Activated CD8-positive, alpha-beta T cell treated with anti-CD3 and anti-CD28 coated beads for 36 hours (primary cell): ENCODE results near the gene ZNF672. TPM values are rescaled to one million over a fixed set of nuclear protein-coding genes. Genes with fewer than 3 reads are reported as not detected.
"Not testable (repeated sequence)": the region's sequence is repeated elsewhere in the genome, so short reads cannot be mapped to it uniquely, and the experiment has no call there.

ENCODE experiments used
- ATAC-seq: fragments of 200-7000 bp; cut with Tn5 transposase; one replicate; pipeline ENCODE4 v1.10.0; 2021; ENCODE audit warnings: mild to moderate bottlenecking, moderate library complexity
- CTCF ChIA-PET: fragments of 350-600 bp; sonication (Branson Sonifier 250); formaldehyde crosslinking; loops from one replicate; lab custom pipeline; 2021; ENCODE audit warnings: antibody characterized with exemption; lab: Charles Lee
- POLR2A ChIA-PET: fragments of 350-600 bp; sonication (Branson Sonifier 250); formaldehyde crosslinking; loops from one replicate; lab custom pipeline; 2021; ENCODE audit warnings: antibody characterized with exemption; lab: Charles Lee
- DNase-seq: peaks from one replicate; pipeline ENCODE4 v3.0.0-alpha.2; 2020
- H3K27ac Mint-ChIP-seq: one replicate; pipeline ENCODE4 v1.8.0; 2021; ENCODE audit warnings: mild to moderate bottlenecking, mixed read lengths
- H3K27me3 Mint-ChIP-seq: one replicate; pipeline ENCODE4 v1.8.0; 2021; ENCODE audit warnings: mixed read lengths
- H3K36me3 Mint-ChIP-seq: one replicate; pipeline ENCODE4 v1.8.0; 2021; ENCODE audit warnings: low read depth, mixed read lengths
- H3K4me1 Mint-ChIP-seq: one replicate; pipeline ENCODE4 v1.8.0; 2021; ENCODE audit warnings: low read depth, mixed read lengths
- H3K4me3 Mint-ChIP-seq: one replicate; pipeline ENCODE4 v1.8.0; 2021; ENCODE audit warnings: mild to moderate bottlenecking, moderate library complexity, mixed read lengths
- H3K9me3 Mint-ChIP-seq: one replicate; pipeline ENCODE4 v1.8.0; 2021; ENCODE audit warnings: mixed read lengths
- CTCF ChIP-seq: fragments of 200-600 bp; IDR thresholded peaks from one replicate; pipeline ENCODE4 v1.8.0; 2022; ENCODE audit warnings: antibody characterized with exemption, mild to moderate bottlenecking
- intact Hi-C: fragments of 100-400 bp; cut with micrococcal nuclease; formaldehyde crosslinking; loops from one replicate; pipeline ENCODE4 v1.10.0; 2022
- total RNA-seq, 2 experiments: library from RNA; stranded (reverse); gene quantifications; one replicate each; pipeline ENCODE4 v1.2.3, GENCODE V29; 2021

The ZNF672 gene
- total RNA-seq, 2 experiments from 2014 or later: 43.8 to 45.1 TPM

GRCh38 chr1:248802454-248802853, 35.6 kb upstream of the ZNF672 start:
- ATAC-seq (no peak), DNase-seq (no peak)
- Mint-ChIP-seq H3K4me3 (no peak overlapping the region), H3K27me3 (peaks cover 20% of the 10 kb centered on the region), H3K27ac (no peak overlapping the region), H3K9me3 (no peaks in the 10 kb centered on the region), H3K4me1 (peaks cover 11% of the 10 kb centered on the region), H3K36me3 (no peaks in the 10 kb centered on the region)
- intact Hi-C loops: no loop called here
- POLR2A ChIA-PET: no interaction called here
- no peak for TF ChIP-seq CTCF
- CTCF ChIA-PET: no interaction called here

- H3K36me3 Mint-ChIP-seq, H3K27ac Mint-ChIP-seq, intact Hi-C loops, H3K4me3 Mint-ChIP-seq, POLR2A ChIA-PET, ATAC-seq, DNase-seq, H3K9me3 Mint-ChIP-seq: not testable (repeated sequence)
- Mint-ChIP-seq H3K27me3 (peaks cover 20% of the 10 kb centered on the region), H3K4me1 (peaks cover 11% of the 10 kb centered on the region)
- CTCF ChIA-PET: interaction anchor here (1.2 to 7.5 kb wide), 2 partner anchors 23 to 183 kb away, joined by 3 to 89 read pairs; partner anchors contain the start of gene SH3BP5L
Observed at GRCh38 chr1:248803501-248803900, 34.5 kb upstream of the ZNF672 start.

GRCh38 chr1:248804771-248805681, 33.0 kb upstream of the ZNF672 start:
- Mint-ChIP-seq H3K4me1 (peaks cover 11% of the 10 kb centered on the region), H3K27me3 (peaks cover 15% of the 10 kb centered on the region), H3K4me3 (no peak overlapping the region), H3K27ac (no peak overlapping the region), H3K9me3 (no peaks in the 10 kb centered on the region), H3K36me3 (no peaks in the 10 kb centered on the region)
- DNase-seq (no peak), ATAC-seq (no peak)
- ChIA-PET POLR2A (no interaction called here), CTCF (interaction anchor here (1.0 to 7.5 kb wide), 9 partner anchors 10 to 562 kb away, joined by 3 to 89 read pairs (median 6); partner anchors contain the start of gene SH3BP5L)
- intact Hi-C loops: loop anchor here (2.0 kb wide), 1 partner anchor 182 kb away; no protein-coding TSS in a partner anchor
- no peak for TF ChIP-seq CTCF

GRCh38 chr1:248805876-248806275, 32.1 kb upstream of the ZNF672 start:
- H3K27me3 Mint-ChIP-seq: peaks cover 14% of the 10 kb centered on the region
- no peaks in the 10 kb centered on the region for H3K36me3 Mint-ChIP-seq
- intact Hi-C loops: loop anchor here (2.0 kb wide), 2 partner anchors 183 to 401 kb away; no protein-coding TSS in a partner anchor
- DNase-seq: no peak
- H3K9me3 Mint-ChIP-seq: no peaks in the 10 kb centered on the region
- no peak for TF ChIP-seq CTCF
- ChIA-PET POLR2A (no interaction called here), CTCF (interaction anchor here (0.9 to 7.5 kb wide), 16 partner anchors 8 to 562 kb away, joined by 3 to 89 read pairs (median 5); no protein-coding TSS in a partner anchor)
- peaks cover 11% of the 10 kb centered on the region for H3K4me1 Mint-ChIP-seq
- H3K4me3 Mint-ChIP-seq: no peak overlapping the region
- ATAC-seq: no peak
- H3K27ac Mint-ChIP-seq: no peak overlapping the region

- intact Hi-C loops: loop anchor here (2.0 kb wide), 1 partner anchor 402 kb away; no protein-coding TSS in a partner anchor
- peak; percentile 92 for ATAC-seq
- peak; percentile 66 for DNase-seq
- Mint-ChIP-seq H3K27ac (no peak overlapping the region), H3K36me3 (peaks cover 5% of the 10 kb centered on the region), H3K4me3 (no peak overlapping the region), H3K4me1 (peaks cover 11% of the 10 kb centered on the region), H3K9me3 (no peaks in the 10 kb centered on the region), H3K27me3 (peaks cover 10% of the 10 kb centered on the region)
- ChIA-PET POLR2A (interaction anchor here (0.6 kb wide), 1 partner anchor 52 kb away, joined by 3 read pairs; no protein-coding TSS in a partner anchor), CTCF (interaction anchor here (0.9 to 7.5 kb wide), 18 partner anchors 9 to 564 kb away, joined by 3 to 89 read pairs (median 5); no protein-coding TSS in a partner anchor)
- TF ChIP-seq CTCF: peak; percentile 91
Observed at GRCh38 chr1:248807067-248807737, 30.8 kb upstream of the ZNF672 start.
